ENCODE data around the gene ZHX3. TPM values are rescaled to one million over a fixed set of nuclear protein-coding genes. Genes with fewer than 3 reads are reported as not detected.

The ZHX3 gene
- total and polyA plus RNA-seq, 8 donors: 6.6 to 59.3 (median 18.7) TPM

- no peak for DNase-seq
- no peaks in the 10 kb centered on the region for H3K9me3 ChIP-seq
- H3K36me3 ChIP-seq: peaks cover 0 to 5% (median 0%) of the 10 kb centered on the region in 4 donors
- H3K4me1 ChIP-seq: peaks cover 0 to 33% (median 6%) of the 10 kb centered on the region in 4 donors
- intact Hi-C loops (cut with DNase I; ENCODE audit: low total_unique reads): no loop called here
- H3K27me3 ChIP-seq: no peaks in the 10 kb centered on the region
- peak overlapping the region in 1 of 5 donors; percentile 14 for H3K27ac ChIP-seq
- no peak for TF ChIP-seq POLR2A (IDR thresholded peaks at IDR 0.05)
- TF ChIP-seq, protein P1, sequence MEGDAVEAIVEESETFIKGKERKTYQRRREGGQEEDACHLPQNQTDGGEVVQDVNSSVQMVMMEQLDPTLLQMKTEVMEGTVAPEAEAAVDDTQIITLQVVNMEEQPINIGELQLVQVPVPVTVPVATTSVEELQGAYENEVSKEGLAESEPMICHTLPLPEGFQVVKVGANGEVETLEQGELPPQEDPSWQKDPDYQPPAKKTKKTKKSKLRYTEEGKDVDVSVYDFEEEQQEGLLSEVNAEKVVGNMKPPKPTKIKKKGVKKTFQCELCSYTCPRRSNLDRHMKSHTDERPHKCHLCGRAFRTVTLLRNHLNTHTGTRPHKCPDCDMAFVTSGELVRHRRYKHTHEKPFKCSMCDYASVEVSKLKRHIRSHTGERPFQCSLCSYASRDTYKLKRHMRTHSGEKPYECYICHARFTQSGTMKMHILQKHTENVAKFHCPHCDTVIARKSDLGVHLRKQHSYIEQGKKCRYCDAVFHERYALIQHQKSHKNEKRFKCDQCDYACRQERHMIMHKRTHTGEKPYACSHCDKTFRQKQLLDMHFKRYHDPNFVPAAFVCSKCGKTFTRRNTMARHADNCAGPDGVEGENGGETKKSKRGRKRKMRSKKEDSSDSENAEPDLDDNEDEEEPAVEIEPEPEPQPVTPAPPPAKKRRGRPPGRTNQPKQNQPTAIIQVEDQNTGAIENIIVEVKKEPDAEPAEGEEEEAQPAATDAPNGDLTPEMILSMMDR (IDR thresholded peaks at IDR 0.05): no peak
- TF ChIP-seq EP300 (IDR thresholded peaks at IDR 0.05): no peak
- no peak for TF ChIP-seq POLR2AphosphoS5 (IDR thresholded peaks at IDR 0.05)
- no peak overlapping the region for H3K4me3 ChIP-seq
- 74 to 96% (median 93%) methylated on average over 1 of the region's 1 CpG for WGBS, 5 donors
Observed at GRCh38 chr20:41260734-41261220, 56.8 kb downstream of the ZHX3 start.

DNA sequence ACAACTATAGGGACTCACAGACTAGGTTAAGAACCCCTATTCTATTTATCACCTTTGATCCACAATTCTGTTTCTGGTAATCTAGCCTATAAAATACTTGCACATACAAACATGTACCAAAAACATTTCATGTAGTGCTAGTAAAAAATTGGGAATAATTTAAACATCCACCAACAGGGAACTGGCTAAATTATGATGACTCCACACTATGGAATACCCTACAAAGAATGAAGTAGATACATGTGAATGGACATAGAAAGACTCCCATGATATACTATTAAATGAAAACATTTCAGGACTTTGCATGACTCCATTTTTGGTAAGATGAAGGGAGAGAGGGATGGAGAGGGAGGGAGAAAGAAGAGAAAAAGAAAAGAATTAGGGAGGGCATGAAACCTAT, 58.2 kb downstream of the ZHX3 start:
- H3K27me3 ChIP-seq: no peaks in the 10 kb centered on the region
- no peaks in the 10 kb centered on the region for H3K9me3 ChIP-seq
- peaks cover 0 to 33% (median 6%) of the 10 kb centered on the region in 4 donors for H3K4me1 ChIP-seq
- H3K27ac ChIP-seq: no peak overlapping the region
- intact Hi-C loops (cut with DNase I; ENCODE audit: low total_unique reads): no loop called here
- no peak for DNase-seq
- no peak for TF ChIP-seq POLR2AphosphoS5 (IDR thresholded peaks at IDR 0.05)
- TF ChIP-seq, protein P1 (IDR thresholded peaks at IDR 0.05): no peak
- no peak for TF ChIP-seq POLR2A (IDR thresholded peaks at IDR 0.05)
- no peak for TF ChIP-seq EP300 (IDR thresholded peaks at IDR 0.05)
- no peaks in the 10 kb centered on the region for H3K36me3 ChIP-seq
- H3K4me3 ChIP-seq: no peak overlapping the region

GRCh38 chr20:41258474-41258873, 59.1 kb downstream of the ZHX3 start:
- no peaks in the 10 kb centered on the region for H3K9me3 ChIP-seq
- H3K36me3 ChIP-seq: no peaks in the 10 kb centered on the region
- intact Hi-C loops (cut with DNase I; ENCODE audit: low total_unique reads): no loop called here
- TF ChIP-seq POLR2AphosphoS5 (IDR thresholded peaks at IDR 0.05) (no peak), POLR2A (IDR thresholded peaks at IDR 0.05) (no peak), EP300 (IDR thresholded peaks at IDR 0.05) (no peak)
- TF ChIP-seq, protein P1 (IDR thresholded peaks at IDR 0.05): no peak
- 68 to 81% (median 75%) methylated on average over 3 of the region's 3 CpGs for WGBS, 5 donors
- H3K4me1 ChIP-seq: peaks cover 0 to 33% (median 6%) of the 10 kb centered on the region in 4 donors
- H3K4me3 ChIP-seq: no peak overlapping the region
- no peak overlapping the region for H3K27ac ChIP-seq
- no peaks in the 10 kb centered on the region for H3K27me3 ChIP-seq
- no peak for DNase-seq

DNA sequence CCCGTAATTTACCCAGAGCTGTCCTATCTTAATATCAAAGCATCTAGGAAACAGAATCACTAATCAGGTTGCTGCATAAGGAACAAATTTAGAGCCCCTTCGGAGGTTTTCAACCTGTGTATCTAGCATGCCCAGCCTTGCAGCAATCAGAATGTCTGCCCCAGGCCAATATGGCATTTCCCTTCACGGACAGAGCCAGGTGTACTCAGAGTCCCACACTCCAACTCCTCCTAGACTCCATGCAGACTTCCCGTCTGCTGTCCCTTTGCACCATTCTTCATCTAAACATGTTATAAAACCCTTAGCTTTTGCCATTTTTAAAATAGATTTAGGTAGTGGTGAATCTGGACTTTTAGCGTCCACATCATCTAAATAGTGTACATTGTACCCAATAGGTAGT, 61.0 kb downstream of the ZHX3 start:
- H3K4me3 ChIP-seq: no peak overlapping the region
- H3K27me3 ChIP-seq: no peaks in the 10 kb centered on the region
- no peaks in the 10 kb centered on the region for H3K36me3 ChIP-seq
- H3K9me3 ChIP-seq: no peaks in the 10 kb centered on the region
- intact Hi-C loops (cut with DNase I; ENCODE audit: low total_unique reads): no loop called here
- WGBS, 5 donors: 92 to 98% (median 94%) methylated on average over 5 of the region's 5 CpGs
- H3K4me1 ChIP-seq: peaks cover 0 to 23% (median 2%) of the 10 kb centered on the region in 4 donors
- DNase-seq: no peak
- TF ChIP-seq, protein P1 (IDR thresholded peaks at IDR 0.05): no peak
- TF ChIP-seq POLR2AphosphoS5 (IDR thresholded peaks at IDR 0.05) (no peak), EP300 (IDR thresholded peaks at IDR 0.05) (no peak), POLR2A (IDR thresholded peaks at IDR 0.05) (no peak)
- H3K27ac ChIP-seq: no peak overlapping the region

Data from stomach (tissue), 9 donors.